ENCODE results near the gene TOR4A.
A peak's percentile ranks its signal among the peaks of the same experiment; 100 is the strongest.

The TOR4A gene

GRCh38 chr9:137306066-137306849 is 28.7 kb downstream of the TOR4A start:
- no peak for TF ChIP-seq GATA2 (IDR thresholded peaks at IDR 0.05; ENCODE audit: low read depth, low read length)
- no peak for TF ChIP-seq GATA3 (IDR thresholded peaks at IDR 0.05; ENCODE audit: low read depth, low read length)

GRCh38 chr9:137306850-137307254 is 29.3 kb downstream of the TOR4A start:
- TF ChIP-seq GATA2 (IDR thresholded peaks at IDR 0.05; ENCODE audit: low read depth, low read length) (no peak), GATA3 (IDR thresholded peaks at IDR 0.05; ENCODE audit: low read depth, low read length) (no peak)

DNA sequence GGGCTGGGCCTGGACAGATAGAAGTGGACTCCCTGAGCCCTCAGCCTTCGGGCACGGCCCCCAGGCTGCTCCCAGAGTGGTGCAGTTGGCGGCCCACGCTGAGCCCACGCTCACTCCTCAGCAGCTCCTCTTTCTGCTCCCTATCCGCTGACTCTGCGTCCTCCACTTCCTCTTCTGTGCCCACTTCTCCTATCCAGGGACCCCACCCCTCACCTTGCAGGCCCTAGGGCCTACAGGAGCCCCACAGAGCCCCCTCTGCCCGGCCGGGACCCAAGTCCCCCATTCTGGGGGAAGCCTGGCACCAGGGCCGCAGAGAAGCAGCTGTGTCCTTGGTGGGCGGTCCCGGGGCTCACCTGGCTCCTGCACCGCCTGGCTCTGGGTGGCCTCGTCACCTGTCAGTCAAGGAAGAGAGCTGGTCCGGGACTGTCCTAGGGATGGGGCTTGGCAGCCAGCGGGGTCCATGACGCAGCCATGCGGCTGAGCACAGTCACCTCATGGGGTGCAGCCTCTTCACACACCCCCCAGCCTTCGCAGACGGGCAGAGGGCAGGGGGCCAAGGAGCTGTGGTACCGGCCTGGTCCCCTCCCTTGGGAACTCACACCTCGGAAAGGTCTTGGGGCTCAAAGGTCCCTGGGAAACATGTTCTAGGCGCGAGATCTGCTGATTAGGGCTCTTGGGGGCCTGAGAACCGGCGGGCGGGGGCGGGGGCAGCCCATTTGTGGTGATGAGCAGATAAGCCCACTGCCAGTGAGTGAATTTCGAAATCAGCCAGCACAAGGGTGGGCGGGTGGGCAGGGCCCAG is 29.9 kb downstream of the TOR4A start:
- TF ChIP-seq GATA2 (IDR thresholded peaks at IDR 0.05; ENCODE audit: low read depth, low read length) (peak; percentile 63), GATA3 (IDR thresholded peaks at IDR 0.05; ENCODE audit: low read depth, low read length) (no peak)

- no peak for TF ChIP-seq GATA2 (IDR thresholded peaks at IDR 0.05; ENCODE audit: low read depth, low read length)
- TF ChIP-seq GATA3 (IDR thresholded peaks at IDR 0.05; ENCODE audit: low read depth, low read length), result no peak
Observed at GRCh38 chr9:137308057-137308619, 30.6 kb downstream of the TOR4A start.

GRCh38 chr9:137309368-137310188 is 32.1 kb downstream of the TOR4A start:
- TF ChIP-seq GATA2 (IDR thresholded peaks at IDR 0.05; ENCODE audit: low read depth, low read length) (no peak), GATA3 (IDR thresholded peaks at IDR 0.05; ENCODE audit: low read depth, low read length) (no peak)

GRCh38 chr9:137310189-137311052 is 32.9 kb downstream of the TOR4A start:
- TF ChIP-seq GATA3 (IDR thresholded peaks at IDR 0.05; ENCODE audit: low read depth, low read length) (no peak), GATA2 (IDR thresholded peaks at IDR 0.05; ENCODE audit: low read depth, low read length) (no peak)

GRCh38 chr9:137311171-137311985 is 33.9 kb downstream of the TOR4A start:
- TF ChIP-seq GATA3 (IDR thresholded peaks at IDR 0.05; ENCODE audit: low read depth, low read length) (no peak), GATA2 (IDR thresholded peaks at IDR 0.05; ENCODE audit: low read depth, low read length) (no peak)

DNA sequence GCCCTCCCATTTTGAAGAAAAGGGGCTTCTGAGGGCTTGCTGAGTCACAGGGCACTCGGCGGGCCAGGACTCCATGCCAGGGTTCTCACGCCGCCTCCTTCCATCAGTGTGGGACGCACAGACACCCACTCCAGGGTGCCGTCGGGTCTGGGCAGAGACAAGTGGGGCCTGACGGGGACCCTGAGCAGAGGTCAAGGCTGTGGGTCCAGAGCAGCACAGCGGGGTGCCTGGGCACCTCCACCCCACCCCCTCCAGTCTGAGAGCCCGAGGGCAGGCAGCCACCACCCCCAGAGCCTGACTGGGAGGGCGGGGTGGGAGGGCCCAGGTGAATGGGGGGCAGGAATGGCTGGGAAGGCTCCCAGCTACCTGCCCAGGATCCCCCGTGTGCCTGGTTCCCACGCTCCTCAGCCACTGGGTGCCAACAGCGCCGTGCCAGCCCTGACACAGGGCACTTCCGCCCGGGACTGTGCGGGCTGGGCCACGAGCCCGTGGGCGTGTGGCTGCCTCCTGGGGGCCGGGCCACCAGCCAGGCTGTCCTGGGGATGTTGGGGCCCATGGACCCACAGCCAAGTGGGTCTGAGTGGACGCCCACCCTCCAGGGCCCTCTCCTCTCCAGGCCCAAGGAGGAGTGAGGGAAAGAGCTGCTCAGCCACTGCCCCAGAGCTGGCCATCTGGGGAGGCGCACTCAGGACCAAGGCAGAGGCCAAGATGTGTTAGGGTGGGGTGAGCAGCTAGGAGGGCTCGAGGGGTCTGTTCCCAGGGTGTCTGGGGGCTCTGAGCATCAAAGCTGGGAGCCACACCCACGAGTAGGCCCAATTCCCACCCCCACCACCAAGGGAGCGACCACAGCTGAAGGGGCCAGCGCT is 34.7 kb downstream of the TOR4A start:
- TF ChIP-seq GATA3 (IDR thresholded peaks at IDR 0.05; ENCODE audit: low read depth, low read length), result no peak
- TF ChIP-seq GATA2 (IDR thresholded peaks at IDR 0.05; ENCODE audit: low read depth, low read length), result no peak

DNA sequence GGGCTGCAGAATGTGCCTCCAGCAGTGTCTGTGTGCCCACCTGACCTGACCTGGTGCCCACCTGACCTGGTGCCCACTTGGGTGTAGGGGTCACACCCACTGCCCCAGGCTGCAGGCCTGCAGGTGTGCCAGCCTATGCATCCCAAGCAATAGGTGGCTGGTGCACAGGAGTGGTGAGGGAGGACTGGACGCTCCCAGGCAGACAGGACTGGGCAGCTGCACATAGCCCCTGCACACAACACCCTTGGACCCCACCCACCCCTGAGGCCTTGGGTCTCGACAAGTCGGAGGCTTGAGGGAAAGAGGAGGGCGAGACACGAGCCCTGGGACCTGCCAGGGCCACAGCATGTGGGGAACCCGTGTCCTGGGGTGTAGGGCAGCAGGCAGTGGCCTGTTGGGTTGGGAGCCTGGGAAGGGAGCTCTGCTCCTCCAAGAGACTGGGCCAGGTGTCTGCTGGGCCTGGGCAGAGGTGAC is 35.4 kb downstream of the TOR4A start:
- TF ChIP-seq GATA2 (IDR thresholded peaks at IDR 0.05; ENCODE audit: low read depth, low read length) (no peak), GATA3 (IDR thresholded peaks at IDR 0.05; ENCODE audit: low read depth, low read length) (no peak)

DNA sequence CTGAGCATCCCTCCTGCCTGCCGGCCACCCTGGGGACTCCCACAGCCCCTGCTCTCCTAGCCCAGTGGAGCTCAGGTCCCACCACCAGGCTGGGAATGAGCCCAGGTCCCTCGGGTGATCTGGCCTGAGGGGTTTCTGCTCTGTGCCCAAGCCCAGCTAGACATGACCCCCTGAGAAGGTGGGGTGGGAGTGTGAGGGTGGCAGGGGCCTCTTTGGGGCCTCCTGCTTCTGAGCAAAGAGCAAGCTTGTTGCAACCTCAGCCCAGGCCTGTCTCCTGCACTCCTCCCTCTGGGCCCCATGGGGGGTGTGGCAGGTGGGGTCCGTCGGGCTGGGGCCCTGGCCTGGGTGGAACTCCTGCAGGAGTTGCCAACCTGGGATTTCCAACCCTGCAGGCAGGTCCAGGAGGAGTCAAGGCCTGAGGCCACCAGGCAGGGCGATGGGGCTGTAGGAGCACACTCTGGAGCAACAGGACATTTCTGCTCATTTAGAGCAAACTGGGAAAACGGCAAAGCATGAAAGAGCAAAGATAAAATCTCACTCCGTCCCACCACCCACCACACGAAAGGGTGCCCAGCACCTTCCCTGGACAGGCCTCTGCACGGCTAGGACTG is 35.9 kb downstream of the TOR4A start:
- TF ChIP-seq GATA3 (IDR thresholded peaks at IDR 0.05; ENCODE audit: low read depth, low read length) (no peak), GATA2 (IDR thresholded peaks at IDR 0.05; ENCODE audit: low read depth, low read length) (no peak)

Data from SH-SY5Y (cell line).